ENCODE results near the gene ZNF593. TPM values are rescaled to one million over a fixed set of nuclear protein-coding genes. Genes with fewer than 3 reads are reported as not detected.
A peak's percentile ranks its signal among the peaks of the same experiment; 100 is the strongest.

ZNF593 gene
- total RNA-seq: 55.2 TPM

DNA sequence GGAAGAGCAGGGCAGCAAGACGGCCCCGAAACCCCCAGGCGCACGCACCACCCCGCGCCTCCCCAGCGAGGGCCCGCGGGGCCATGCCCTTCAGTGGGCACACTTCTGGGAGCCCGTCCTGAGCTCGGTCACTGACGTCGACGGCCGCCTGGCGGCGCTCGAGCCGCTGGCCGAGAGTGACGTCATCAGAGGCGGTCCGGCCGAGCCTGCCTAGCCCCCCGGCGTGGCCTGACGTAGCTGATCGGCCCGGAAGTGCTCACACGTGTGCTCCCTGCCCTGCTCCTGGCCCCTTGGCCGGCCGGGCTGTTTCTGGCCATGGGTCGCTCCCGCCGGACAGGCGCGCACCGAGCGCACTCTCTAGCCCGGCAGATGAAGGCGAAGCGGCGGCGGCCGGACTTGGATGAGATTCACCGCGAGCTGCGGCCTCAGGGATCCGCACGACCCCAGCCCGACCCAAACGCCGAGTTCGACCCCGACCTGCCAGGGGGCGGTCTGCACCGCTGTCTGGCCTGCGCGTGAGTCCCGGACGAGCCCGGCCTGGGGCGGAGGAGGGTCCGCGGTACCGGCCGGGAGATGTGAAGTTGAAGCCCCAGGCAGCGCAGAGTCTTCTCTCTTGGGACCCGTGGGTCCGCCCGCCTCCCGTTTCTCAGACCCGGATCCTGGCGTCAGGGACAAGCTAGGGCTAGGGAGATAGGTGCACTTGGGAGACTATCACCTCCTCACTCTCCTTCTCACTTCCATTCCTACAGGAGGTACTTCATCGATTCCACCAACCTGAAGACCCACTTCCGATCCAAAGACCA is at the start of gene ZNF593:
TSS of gene ZNF593 (plus strand) at position 240 of the 803 bp plus-strand sequence. CDS start at position 316, 76 bp downstream.
- DNase-seq (ENCODE audit: low read depth in 2 of 3, low spot score in 2 of 3): peak; percentile 57 to 91 (median 87)

DNA sequence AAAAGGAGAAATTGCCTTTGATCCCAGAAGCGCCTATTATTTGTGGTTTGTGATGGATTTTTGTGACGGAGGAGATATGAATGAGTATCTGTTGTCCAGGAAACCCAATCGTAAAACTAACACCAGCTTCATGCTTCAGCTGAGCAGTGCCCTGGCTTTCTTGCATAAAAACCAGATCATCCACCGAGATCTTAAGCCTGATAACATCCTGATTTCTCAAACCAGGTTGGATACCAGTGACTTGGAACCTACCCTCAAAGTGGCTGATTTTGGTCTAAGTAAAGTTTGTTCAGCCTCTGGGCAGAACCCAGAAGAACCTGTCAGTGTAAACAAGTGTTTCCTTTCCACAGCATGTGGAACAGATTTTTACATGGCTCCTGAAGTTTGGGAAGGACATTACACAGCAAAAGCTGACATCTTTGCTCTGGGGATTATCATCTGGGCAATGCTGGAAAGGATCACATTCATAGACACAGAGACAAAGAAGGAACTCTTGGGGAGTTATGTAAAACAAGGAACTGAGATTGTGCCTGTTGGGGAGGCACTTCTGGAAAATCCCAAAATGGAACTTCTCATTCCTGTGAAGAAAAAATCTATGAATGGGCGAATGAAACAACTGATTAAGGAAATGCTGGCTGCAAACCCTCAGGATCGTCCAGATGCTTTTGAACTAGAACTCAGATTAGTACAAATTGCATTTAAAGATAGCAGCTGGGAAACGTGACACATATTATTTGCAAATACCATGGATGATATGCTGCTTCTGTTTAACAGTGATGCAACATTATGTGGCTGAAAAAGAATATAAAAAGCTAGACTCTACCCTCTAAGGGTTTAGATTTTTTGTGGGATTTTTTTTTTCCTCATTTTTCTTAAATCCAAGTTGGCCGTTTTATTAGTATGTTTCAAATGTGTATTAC is 47.6 kb upstream of the ZNF593 start:
- DNase-seq (ENCODE audit: low read depth in 2 of 3, low spot score in 2 of 3): no peak

DNA sequence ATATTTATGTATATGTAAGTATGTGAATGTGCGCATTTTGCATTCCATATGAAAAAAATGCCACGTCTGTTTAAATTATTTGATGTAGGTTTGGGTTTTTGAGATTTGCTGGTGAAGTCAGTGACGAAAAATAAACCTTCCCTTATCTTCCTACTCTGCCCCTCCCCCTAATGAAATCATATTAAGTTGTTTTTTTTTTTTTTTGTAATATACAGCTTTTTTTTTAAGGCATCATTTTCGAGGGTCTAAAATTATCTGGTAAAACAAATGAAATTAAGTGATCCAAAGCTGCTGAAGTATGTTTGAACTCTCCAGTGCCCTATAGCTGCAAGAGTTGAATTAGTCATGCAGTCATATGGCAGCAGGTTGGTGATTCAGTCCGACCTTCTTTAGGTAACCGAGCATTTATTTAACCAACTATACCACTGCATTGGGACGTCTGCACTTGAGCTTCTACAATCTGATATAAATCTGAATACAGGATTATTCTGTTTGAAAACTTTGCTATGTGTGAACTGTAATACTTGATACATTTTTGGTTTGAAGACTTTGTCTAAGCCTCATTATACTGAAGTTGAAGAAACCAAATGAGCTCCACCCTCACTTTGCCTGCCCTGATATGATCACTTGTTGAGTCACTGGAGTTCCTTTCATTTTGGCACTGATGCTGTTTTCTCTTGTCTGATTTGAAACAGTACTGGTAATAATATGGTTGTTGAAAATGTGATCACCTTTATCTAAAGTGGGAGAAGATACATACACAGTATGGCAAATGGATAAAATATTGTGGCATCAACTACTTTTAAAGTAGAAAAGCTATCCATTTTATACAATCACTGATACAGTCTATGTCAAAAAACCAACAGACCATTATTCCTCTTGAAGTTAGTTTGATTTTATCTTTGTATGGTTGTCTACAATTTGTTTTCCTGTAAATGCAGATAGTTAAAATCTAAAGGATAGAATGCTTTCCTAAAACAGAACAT is 46.4 kb upstream of the ZNF593 start:
- peak in 2 of 3 donors; percentile 48 for DNase-seq (ENCODE audit: low read depth in 2 of 3, low spot score in 2 of 3)

DNA sequence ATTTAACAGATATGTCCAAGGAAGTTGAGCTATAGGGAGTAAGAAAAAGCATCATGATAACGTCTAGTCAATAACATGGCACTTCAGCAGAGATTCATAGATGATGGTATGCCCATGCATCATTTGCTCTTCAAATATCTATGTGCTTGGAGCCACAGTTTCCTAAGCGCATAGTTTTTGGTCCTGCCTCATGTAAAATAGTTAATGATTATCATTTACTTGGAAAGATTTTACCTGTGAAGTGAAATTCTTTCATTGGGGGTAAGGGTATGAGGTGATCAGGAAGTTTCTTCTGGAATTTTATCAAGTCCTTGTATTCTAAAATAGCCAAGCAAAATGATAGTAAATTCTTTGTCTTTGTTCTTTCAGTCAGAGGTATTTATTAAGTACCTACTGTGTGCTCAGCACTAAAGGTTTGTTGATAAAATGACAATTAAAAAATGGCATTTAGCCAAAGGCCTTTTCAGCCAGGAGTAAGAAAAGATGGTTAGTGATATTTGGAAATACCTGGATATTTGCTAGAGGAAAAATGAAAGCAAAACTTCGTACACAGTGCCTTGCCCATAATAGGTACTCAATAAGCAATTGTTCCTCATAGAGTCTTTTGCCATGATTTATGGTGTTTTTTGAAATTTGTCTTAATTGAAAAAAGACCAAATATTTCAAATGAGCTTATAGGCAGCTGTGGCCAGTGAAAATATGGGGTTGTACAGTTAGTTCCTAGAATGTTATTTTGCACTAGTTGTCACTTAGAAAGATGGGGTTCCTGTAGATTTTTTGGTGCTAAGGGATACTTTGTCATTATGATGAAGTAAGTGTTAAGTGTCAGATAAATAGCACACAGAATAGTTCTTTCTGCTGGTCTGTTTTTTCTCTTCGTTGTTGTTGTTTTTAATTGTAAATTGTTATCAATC is 45.0 kb upstream of the ZNF593 start:
- DNase-seq (ENCODE audit: low read depth in 2 of 3, low spot score in 2 of 3): no peak

DNA sequence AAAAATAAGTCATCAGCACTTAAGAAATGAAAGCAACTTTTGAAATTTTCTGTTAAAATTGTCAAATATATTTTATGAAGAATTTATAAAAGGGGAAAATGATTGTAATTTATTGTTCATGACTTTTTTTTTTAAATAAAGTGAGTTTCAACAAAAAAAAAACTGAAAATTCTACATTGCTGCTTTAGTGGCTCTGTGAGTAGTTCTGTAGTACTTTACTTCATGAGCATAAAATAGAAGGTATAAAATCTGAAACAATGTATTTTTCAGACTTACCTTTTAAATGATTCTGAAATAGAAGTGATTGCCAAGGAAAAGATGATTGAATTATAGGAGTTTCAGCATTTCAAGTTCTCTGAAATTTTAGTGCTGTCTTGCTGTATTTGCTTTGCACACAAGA is 44.3 kb upstream of the ZNF593 start:
- DNase-seq (ENCODE audit: low read depth in 2 of 3, low spot score in 2 of 3): no peak

DNA sequence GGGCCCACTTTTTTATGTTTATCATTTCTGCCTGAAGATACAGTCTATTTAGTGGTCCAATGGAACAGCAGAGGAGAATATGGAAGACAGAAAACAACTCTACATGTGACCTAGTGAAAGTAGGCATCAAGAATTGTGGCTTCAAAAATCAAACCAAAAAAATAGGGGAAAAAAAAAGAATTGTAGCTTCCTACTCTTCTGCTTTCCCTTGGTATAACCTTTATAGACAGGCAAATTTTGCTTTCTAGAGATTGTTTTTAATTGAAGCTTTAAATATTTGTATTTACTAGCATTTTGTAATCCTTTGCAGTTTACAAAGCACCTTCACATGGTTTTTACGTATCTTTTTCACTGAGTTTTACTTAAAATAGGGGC is 43.8 kb upstream of the ZNF593 start:
- no peak for DNase-seq (ENCODE audit: low read depth in 2 of 3, low spot score in 2 of 3)

DNA sequence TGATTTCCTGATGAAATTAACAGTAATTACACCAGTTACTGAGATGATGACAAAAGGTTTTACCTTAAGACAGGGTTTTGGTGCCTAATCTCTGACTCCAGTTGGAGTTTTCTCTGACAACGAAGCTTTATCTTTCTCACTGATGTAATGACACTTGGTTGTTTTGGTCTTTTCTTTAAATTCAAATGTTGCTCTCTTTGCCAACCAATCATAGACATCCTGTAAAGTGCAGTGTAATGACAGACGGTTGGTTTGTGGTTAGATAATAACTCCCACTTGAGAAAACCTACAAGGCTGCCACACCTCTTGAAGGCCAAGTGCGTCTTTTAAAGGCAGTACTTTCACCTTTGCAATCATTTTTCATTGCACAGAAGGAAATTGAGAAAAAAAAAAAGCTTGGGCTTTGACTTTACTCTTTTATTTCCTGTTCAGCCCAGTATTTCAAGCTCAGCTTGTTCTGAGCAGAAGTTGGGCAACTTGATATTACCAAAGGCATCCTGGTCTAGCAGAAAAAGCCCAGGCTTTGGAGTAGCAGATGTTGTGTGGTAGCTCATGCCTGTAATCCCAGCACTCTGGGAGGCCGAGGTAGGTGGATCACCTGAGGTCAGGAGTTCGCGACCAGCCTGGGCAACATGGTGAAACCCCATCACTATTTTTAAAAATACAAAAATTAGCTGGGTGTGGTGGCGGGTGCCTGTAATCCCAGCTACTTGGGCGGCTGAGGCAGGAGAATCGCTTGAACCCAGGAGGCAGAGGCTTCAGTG is 43.2 kb upstream of the ZNF593 start:
- peak; percentile 56 to 98 (median 87) for DNase-seq (ENCODE audit: low read depth in 2 of 3, low spot score in 2 of 3)

DNA sequence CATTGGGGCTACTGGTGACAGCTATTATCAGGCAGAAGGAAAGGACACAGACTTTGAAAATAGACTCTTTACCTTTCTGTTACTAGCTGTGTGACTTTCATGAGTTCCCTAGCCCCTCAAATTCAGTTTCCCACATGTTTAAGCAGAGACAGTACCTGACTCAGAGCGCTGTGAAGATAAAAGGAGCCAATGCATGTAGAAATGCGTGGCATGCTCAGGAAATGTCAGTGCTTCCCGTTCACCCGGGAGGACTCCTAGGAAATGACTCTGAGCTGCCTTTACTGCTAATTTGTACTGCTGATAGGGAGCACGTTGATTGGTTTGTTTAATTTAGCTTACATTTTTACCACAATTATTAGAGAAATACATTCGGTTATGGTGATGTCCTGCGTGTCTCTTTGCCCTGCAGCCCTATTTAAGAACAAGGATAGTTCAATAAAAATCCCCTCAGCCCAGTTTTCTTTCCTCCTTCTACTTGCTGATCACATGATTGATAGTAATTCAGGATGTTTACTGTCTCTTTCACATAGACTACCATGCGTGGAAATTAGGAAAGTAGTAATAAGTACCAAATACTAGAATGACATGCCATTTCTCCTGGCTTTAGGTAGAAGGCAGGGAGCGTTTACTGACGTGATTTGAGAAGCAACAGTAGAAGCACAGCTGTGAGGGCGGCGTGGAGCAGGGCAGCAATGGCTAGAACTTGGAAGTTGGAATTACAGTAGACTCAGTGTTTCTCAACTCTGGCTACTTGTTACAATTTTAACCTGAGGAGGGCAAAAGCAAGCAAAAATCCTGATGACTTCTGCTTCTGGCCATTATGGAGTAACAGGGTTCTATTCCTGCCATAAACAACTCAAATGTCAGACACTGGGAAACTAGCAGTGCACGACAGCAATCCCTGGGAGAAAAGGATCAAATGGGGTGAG is 42.2 kb upstream of the ZNF593 start:
- no peak for DNase-seq (ENCODE audit: low read depth in 2 of 3, low spot score in 2 of 3)

DNA sequence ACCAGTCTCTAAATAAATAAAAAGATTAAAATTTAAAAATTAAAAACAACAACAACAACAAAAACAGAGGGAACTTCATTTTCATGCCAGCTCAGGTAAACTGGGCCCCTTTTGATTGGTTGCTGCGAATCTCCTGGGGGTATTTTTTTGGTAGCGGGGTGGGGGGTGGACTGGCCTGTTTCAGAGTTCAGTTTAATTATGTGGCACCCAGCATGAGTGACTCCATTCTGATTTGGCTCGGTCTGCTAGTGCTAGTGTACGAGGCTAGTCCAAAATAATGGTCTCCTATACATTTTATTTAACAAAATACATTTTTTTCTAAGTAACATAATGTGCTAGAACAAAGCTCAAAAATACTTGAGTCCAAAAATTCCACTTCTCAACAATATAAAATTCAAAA is 39.9 kb upstream of the ZNF593 start:
- no peak for DNase-seq (ENCODE audit: low read depth in 2 of 3, low spot score in 2 of 3)

DNA sequence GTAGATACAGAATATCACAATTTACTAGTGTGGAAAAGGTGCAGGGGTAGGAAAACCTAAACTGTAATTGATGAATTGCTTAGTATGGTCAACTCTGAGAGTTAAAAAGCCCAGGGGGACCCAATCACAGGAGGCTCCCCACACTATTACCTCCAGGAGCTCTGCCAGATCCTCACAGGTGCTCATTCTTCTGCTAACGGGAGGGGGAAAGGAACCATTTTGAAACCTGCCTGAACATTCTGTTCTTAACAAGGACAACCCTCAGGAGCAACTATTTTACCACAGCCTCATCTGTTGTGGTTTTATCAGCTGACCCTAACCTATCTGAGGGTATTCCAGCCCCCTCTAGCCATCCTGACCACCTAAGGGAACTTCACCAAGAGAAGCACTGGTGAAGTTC is 39.0 kb upstream of the ZNF593 start:
- no peak for DNase-seq (ENCODE audit: low read depth in 2 of 3, low spot score in 2 of 3)

DNA sequence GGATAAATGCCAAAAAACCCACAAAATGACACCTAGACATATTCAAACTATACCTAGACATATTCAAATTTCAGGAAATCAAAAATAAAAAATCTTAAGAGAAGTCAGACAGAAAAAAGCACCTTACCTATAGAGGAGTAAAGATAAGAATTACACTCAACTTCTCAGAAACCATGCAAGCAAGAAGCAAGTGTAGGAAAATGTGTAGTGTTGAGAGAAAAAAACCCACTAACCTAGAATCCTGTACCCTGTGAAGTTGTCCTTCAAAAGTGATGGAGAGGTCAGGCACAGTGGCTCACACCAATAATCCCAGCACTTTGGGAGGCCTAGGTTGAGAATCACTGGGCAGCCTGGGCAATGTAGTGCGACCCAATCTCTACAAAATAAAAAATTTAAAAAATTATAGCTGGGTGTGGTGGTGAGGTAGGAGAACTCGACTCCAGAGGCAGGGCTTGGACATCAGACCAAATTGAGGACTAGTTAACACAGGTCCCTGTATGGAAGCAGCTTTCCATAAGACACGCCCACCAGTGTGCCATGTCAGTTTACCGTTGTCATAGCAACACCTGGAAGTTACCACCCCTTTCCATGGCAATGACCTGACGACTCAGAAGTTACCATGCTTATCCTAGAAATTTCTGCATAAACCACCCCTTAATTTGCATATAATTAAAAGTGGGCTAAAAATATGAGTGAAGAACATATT is 37.4 kb upstream of the ZNF593 start:
- DNase-seq (ENCODE audit: low read depth in 2 of 3, low spot score in 2 of 3): peak in 1 of 3 donors; percentile 51

DNA sequence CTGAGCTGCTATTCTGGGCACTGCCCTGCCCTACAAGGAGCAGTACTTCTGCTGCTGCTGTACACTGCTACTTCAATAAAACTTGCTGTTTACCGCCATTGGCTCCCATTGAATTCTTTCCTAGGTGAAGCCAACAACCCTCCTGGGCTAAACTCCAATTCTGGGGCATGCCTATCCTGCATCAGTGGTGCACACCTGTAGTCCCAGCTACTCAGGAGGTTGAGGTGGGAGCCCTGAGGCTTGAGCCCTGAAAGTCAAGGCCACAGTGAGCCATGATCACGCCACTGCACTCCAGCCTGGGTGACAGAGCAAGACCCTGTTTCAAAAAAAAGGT is 36.9 kb upstream of the ZNF593 start:
- no peak for DNase-seq (ENCODE audit: low read depth in 2 of 3, low spot score in 2 of 3)

DNA sequence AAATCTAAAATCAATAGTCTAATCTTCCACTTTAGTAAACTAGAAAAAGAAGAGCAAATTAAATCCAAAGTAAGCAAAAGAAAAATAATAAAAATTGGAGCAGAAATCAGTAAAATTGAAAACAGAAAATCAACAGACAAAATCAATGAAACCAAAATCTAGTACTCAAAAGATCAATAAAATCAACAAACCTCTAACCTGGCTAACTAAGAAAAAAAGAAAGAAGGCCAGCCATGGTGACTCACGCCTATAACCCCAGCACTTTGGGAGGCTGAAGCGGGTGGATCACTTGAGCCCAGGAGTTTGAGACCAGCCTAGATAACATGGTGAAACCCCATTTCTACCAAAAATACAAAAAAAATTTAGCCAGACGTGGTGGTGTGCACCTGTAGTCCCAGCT is 35.2 kb upstream of the ZNF593 start:
- no peak for DNase-seq (ENCODE audit: low read depth in 2 of 3, low spot score in 2 of 3)

DNA sequence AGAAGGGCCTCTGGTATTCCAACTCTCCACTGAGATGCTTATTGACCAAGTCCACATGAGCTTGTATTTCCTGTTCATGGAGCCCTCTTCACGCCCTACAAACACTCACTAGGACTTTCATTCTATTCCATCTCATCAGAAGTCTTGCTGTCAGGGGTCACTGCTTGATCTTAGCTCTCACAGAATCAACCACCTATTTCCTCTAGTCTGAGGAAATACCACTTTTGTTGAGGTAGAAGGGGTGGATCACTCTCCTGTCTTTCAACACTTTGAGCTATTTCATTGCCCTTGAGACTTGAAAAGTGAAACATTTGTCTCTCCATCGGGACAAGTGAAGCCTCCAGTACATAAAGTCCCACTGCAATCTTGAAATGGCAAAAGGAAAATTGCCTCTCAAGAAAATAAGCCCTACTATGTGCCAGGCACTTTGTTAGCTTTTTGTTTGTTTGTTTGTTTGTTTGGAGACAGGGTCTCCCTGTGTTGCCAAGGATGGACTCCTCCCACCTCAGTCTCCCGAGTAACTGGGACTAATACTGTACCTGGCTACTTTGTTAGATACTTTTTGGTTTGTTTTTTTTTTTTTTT is 30.6 kb upstream of the ZNF593 start:
- DNase-seq (ENCODE audit: low read depth in 2 of 3, low spot score in 2 of 3): no peak

DNA sequence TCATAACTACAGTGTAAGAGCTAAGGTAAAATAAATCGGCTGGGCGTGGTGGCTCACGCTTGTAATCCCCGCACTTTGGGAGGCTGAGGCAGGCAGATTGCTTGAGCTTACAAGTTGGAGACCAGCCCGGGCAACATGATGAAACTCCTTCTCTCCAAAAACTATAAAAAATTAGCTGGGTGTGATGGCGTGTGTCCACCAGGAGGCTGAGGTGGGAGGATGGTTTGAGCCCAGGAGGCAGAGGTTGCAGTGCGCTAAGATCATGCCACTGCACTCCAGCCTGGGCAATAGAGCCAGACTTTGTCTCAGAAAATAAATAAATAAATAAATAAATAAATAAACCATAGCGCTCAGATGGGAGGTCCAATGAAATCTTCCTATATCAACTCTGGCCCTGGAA is 27.5 kb upstream of the ZNF593 start:
- peak in 1 of 3 donors; percentile 40 for DNase-seq (ENCODE audit: low read depth in 2 of 3, low spot score in 2 of 3)

DNA sequence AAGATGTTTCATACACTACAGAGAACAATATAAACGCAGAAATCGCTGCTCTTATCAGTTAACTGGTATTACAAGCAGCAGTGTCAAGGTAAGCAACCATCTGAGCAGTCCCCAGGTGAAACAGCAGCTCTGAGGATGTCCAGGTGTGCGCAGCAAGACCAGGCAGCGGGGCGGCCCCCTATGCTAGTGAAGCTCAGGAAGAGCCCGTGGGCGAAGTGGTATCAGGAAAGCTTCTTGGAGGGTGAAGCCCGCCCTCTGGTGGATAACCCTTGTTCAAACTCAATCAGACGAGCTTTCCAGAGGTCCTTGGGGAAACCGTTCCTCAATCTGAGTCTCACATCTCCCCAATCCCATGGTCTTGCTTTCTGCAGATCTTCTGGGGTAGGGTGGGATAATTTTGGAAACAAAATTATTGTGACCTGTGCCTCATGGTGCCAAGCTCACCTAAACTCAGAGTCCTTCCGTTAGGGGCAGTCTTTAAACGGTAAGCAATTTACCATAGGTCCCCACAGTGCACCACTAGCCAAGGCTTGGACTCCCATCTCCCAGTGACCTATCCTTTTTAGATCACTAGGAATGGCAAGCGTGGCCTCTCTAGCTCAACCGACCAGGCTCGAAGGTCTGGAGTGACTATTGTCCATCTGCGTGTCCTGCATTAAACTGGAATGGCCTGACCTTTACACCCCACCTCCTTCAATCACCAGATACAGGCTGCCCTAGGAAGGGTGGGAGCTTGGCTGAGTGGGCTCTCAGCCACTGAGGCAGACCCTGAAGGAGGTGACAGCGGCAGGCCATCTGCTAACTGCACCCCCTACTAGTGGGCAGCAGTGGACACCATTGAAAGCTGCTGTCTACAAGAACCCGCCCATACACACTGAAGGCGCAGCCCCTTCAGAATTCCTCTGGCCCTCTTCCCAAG is 24.4 kb upstream of the ZNF593 start:
- peak; percentile 57 to 83 (median 73) for DNase-seq (ENCODE audit: low read depth in 2 of 3, low spot score in 2 of 3)

Measured in hematopoietic multipotent progenitor cell (in vitro differentiated cells).